Astrocyte of the cerebellum (primary cell): ENCODE results near the gene GABRB3.

Experiments used
- DNase-seq: peaks from one replicate; pipeline ENCODE4 v3.0.0-alpha.2; 2011; ENCODE audit warnings: low read depth
- H3K4me3 ChIP-seq: 2 replicates; pipeline ENCODE4 v1.5.1; 2011; ENCODE audit warnings: mild to moderate bottlenecking, low read depth, low read length, moderate library complexity
- in situ Hi-C: cut with HindIII; loops from 2 replicates; pipeline ENCODE4 v1.10.0; 2017; ENCODE audit warnings: low sequenced_read_pairs
- TF ChIP-seq, protein P1 (sequence below): IDR thresholded peaks from 2 replicates; pipeline ENCODE4 v1.5.1; 2012; ENCODE audit warnings: low read length, low read depth, moderate library complexity, mild to moderate bottlenecking; ENCODE audit errors: missing control alignments

GABRB3 gene

DNA sequence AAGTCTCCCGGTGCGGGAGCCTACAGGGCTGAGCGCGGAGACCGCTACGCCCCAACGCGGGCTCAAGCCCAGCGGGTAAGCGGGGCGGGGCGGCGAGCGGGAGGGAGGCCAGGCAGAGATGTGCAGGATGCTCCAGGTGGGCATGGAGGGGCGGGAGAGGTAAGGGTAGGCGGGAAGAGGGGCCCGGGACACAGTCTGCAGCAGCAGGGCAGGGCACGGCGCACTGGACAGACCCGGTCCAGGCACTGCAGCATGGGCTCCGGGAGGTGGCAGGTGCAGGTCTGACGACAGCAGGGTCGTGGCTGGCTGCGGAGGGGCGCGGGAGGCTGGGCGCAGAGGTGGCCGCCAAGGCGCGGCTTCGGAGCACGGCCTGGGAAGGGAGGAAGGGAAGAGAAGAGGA, 102.8 kb downstream of the GABRB3 start:
- in situ Hi-C loops: no loop called here
- TF ChIP-seq, protein P1, sequence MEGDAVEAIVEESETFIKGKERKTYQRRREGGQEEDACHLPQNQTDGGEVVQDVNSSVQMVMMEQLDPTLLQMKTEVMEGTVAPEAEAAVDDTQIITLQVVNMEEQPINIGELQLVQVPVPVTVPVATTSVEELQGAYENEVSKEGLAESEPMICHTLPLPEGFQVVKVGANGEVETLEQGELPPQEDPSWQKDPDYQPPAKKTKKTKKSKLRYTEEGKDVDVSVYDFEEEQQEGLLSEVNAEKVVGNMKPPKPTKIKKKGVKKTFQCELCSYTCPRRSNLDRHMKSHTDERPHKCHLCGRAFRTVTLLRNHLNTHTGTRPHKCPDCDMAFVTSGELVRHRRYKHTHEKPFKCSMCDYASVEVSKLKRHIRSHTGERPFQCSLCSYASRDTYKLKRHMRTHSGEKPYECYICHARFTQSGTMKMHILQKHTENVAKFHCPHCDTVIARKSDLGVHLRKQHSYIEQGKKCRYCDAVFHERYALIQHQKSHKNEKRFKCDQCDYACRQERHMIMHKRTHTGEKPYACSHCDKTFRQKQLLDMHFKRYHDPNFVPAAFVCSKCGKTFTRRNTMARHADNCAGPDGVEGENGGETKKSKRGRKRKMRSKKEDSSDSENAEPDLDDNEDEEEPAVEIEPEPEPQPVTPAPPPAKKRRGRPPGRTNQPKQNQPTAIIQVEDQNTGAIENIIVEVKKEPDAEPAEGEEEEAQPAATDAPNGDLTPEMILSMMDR: no peak
- H3K4me3 ChIP-seq: no peak overlapping the region
- DNase-seq: no peak

DNA sequence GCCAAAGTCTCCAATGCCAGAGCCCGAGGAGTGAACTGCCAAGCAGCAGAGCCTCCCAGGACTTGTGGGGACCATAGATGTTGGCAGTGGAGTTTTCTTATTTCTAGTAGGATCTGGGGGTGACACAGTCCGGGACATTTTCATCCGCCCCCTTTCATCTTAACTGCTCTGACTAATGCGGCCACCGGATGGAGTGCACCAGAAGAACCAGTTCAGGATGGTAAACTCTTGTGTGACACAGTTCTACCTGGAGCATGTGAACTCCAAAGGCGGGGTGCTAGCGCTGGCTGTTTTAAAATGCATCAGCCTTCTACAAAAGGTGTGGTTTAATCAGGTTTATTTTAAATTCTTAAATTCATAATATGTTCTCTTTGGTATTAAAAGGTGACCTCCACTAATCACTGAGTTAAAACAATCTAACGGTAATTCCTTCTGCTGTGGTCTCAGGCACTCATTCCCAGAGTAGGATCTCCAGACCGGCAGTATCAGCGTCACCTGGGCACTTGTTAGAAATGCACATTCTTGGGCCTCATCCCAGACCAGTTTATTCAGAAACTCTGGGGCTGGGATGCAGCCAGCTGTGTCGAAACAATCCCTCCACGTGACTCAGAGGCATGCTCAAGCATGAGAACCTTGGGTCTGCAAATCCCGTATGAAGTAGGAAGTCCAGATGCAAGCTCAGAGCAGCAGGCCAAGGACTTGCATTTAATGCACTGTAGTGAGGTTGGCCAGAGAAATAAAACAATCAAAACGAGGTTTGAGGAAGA, 105.5 kb downstream of the GABRB3 start:
- TF ChIP-seq, protein P1: no peak
- no peak for DNase-seq
- no peak overlapping the region for H3K4me3 ChIP-seq
- in situ Hi-C loops: no loop called here

DNA sequence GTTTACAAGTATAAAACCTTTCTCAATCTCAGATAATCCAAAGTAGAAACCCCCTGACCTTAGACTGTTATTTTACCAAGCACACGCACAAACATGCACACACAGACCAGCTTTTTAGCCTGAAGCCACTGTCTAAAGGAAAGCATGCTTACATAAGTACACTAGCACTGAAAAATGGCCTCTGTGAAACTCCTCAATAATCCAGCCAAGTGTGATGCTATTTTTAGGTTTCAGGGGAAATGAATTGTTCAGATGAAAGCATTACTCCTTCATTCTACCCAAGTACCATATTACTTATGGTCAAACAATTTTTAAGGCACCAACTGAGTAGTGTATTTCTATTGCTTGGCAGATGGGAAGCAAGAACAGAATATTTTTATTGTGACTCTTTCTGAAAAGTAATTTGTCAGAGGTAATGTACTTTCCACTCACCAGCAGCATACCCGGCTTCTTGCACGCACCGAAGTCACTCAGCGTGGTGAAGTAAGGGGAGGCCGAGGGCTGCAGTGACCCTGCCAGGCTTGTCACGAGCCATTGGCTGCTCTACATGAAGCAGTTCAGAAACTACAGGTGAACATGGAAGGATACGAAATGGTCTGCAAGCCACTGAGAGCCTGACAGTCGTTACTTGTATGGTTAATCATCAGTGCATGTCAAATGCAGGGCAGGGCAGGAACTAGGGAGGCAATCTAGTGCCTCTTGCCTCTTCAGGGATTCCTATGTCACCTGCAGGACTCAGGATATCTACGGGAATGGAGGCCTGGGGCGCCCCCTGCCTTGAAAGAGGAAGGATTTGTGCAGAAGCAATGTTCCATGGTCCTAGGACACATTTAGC, 106.7 kb downstream of the GABRB3 start:
- in situ Hi-C loops: no loop called here
- no peak overlapping the region for H3K4me3 ChIP-seq
- DNase-seq: no peak
- TF ChIP-seq, protein P1: no peak

DNA sequence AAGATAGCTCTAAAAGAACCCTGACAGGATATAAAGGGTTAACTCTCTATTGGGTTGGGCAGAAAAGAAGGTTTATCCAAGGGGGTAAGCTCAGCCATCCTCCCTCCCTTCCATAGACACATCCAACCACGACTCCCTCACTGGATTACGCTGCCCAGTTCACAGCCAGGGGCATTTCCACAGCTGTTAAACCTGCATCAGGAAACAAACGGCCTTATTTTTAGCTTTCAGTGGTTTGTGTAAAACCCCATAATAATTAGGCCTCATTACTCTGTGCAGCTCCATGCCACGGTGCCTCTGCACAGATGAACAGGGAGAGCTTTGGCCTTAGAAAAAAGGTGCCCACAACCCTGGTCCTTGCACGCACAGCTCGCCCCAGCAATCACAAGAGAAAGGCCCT, 110.6 kb downstream of the GABRB3 start:
- TF ChIP-seq, protein P1: no peak
- no peak overlapping the region for H3K4me3 ChIP-seq
- DNase-seq: no peak
- in situ Hi-C loops: no loop called here

DNA sequence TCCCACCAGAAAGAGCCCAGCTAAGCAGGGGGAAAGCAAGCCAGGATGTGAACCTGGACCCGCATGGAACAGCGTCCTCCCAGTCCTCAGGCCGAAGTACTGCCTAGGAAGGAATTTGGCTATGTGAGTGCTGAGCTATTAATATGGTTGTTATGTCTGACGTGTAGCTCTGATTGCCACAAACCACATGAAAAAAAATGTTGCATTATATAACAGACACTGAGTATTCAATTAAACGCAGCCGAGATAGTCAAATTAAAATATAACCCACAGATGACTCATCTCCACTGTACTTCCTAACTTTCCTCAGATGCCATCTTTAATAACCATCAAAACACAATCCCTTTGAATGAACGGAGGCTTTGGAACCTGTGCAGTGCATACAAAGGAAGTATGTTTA, 111.1 kb downstream of the GABRB3 start:
- DNase-seq: no peak
- no peak overlapping the region for H3K4me3 ChIP-seq
- TF ChIP-seq, protein P1: no peak
- in situ Hi-C loops: no loop called here

DNA sequence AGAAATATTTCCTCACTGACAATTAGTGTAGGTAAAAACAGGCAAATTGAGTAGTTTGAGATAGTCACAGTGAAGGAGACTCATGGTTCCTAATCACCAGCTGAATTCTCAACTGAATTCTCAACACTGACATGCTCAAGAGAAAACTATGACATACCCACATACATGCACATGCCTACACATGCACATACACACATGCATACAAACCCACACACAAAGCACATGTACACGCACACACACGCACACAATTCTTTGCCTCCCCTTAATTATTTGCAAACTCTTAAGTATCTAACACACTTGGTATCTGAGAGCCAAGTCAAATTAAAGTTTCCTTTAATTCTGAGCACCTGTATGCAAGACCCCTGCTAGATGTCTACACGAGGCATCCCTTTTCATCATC, 111.8 kb downstream of the GABRB3 start:
- no peak overlapping the region for H3K4me3 ChIP-seq
- in situ Hi-C loops: no loop called here
- no peak for DNase-seq
- TF ChIP-seq, protein P1: no peak
